GM19468 (cell line): ENCODE results near the gene ARRDC3.
"Not testable (repeated sequence)": the region's sequence is repeated elsewhere in the genome, so short reads cannot be mapped to it uniquely, and the experiment has no call there.

Experiments used
- ATAC-seq: cut with Tn5 transposase; IDR thresholded peaks from one replicate; pipeline ENCODE4 v1.9.1; 2021; ENCODE audit warnings: mild to moderate bottlenecking, moderate library complexity, moderate number of reproducible peaks; ENCODE audit not compliant: unreplicated experiment; ENCODE audit errors: extremely low read depth

The ARRDC3 gene, protein sequence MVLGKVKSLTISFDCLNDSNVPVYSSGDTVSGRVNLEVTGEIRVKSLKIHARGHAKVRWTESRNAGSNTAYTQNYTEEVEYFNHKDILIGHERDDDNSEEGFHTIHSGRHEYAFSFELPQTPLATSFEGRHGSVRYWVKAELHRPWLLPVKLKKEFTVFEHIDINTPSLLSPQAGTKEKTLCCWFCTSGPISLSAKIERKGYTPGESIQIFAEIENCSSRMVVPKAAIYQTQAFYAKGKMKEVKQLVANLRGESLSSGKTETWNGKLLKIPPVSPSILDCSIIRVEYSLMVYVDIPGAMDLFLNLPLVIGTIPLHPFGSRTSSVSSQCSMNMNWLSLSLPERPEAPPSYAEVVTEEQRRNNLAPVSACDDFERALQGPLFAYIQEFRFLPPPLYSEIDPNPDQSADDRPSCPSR

DNA sequence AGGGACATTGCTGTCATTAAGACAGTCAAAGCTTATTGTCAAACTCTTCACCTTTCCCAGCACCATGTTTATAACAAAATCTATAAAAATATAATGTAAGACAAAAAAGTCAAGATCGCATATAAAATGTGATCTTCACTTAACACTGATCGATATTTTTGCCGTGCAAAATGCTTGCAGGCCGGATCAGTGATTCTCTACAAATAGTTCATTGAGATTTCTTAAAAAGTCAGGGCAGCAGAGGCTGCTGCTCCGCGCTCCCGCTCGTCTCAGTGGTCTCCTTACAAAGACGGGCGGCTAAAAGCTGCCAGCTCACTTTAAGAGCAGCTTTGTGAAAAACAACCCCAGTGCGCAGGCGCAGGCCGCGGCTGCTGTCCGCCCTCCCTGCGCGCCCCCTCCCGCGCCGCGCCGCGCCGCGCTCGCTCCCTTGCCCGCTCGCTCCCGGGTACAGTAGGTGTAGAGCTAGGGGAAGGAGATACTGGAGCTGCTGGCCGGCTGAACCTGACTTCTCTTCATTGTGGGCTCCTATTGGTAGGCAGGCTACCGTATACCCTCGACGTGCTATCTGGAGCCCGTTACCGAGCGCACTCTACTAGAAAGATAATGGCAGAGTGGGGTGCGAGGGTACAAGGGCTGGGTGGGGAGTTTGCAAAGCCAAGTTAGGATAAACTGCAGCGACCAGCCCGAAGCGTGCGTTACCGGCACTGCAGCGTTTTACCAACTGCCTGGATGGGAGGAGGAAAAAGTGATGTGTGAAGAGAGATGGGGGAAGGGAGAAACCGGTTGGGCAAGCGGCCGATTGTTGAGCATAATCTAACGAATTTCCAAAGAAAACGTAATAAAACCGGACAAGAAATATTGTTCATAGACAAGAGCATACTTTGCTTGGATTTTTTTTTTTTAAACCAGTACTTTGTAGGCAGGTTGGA lies at the start of gene ARRDC3:
ARRDC3 (minus strand) TSS at position 291 of the 929 bp plus-strand sequence; CDS start at position 66, 225 bp downstream.
- ATAC-seq, result peak; percentile 41

DNA sequence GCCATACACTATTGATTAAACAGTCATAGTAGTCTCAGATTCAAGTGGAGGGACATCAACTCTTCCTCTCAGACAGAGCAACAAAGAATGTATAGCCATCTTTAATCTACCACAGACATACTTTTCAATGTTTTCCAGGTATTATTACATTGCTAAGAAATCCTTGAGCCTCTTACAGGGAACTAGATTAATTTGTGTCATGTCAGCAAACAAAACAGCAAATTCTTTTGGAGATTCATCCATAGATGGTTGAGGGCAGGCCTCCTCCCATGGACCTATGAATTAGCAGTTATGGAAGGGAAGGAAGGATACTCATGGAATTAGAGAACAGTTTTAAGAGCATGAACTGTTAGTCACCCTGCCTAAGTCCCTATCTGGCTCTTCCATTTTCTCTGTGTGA lies 47.8 kb upstream of the ARRDC3 start:
- ATAC-seq, result no peak

DNA sequence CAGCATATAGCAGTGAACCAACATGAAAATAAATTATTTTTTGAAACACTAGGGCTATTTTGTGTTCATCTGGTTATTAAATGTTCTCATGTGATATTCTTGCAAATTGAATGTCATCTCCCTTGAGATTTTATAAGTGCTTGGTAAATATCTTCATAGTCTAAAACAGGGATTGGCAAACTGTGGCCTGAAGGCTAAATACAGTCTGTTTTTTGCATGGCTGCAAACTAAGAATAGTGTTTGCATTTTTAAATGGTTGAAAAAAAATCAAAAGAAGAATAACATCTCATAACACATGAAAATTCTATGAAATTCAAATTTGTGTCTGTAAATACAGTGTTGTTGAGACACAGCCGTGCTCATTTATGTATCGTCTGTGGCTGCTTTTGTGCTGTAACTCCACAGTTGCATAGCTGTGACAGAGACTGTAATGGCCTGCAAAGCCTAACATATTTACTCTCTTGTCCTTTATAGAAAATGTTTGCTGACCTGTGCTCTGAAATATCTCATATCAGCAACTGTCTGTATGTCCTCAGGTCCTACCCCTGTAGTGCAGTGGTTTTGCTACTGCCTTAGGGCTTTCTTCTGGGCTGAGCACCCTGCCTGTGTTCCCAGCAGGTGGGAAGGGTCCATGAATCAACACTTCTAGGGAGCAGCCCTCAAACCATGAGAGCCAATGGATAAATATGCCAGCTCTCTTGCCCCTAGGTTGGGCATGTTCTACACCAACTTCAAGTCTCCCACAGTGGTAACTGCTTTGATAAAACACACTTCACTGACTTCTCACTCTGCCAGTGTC lies 41.7 kb upstream of the ARRDC3 start:
- no peak for ATAC-seq

DNA sequence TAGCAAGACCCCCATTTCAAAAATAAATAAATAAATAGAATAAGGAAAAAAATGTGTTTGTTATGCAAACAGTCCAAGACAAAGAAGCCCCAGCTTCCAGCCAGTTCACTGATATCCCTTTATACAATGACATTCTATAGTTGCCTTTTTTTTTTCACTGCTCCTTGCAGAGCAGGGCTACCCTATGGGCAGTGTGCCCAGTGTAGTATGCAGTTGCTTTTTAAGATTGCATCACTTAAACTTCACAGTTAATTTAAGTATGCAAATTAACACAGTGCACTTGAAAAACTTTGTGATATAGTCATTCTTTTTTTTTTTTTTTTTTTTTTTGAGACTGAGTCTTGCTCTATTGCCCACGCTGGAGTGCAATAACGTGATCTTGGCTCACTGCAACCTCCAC lies 40.8 kb upstream of the ARRDC3 start:
- no peak for ATAC-seq

DNA sequence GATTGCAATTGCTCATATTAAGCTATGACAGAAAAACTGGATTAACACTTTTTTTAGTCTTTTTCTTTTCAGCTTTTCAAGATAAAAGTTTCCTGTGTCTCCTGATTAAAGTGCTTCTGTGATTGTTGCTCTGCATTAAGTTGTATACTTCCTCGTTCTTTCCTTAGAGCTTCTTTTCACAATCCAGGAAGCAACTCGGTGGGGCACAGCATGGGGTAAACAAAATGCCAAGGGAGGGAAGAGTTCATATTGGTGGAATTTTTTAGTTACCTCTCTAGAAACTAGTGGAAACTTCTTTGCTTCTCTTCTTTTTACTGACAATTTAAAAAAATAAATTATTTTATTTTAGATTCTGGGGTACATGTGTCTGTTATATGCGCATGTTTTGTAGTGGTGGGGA lies 37.8 kb upstream of the ARRDC3 start:
- ATAC-seq, result no peak

DNA sequence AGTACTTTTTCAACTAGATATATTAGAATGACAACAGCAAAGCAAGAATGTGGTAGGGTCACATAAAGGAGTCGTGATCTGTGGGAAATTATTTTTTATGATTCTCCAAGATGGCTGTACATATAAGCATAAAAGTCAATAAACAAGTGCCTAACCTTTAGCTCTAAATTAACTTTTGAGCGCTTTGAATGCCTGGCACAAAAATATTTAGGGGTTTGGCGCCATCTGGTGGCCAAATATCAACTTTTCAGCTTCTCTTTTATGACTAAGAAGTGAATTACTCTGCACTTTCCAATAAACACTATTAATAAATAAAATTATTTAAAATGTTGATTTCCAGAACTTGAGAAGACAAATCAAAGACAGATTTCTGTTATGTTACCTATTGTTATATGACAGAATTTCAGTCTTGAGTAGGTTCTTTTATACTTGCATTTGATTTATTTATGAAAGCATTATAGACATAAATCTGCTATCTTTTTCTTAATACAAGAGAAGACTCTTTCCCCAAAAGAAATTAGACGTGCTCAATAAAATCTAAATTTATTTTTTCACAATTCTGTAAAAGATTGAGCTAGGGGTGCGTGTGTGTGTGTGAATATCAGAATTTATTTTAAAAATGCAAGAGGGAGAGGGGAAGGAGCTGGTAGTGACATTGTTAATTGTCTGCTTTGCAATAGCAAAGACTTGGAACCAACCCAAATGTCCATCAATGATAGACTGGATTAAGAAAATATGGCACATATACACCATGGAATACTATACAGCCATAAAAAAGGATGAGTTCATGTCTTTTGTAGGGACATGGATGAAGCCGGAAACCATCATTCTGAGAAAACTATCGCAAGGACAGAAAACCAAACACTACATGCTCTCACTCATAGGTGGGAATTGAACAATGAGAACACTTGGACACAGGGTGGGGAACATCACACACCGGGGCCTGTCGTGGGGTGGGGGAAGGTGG lies 36.7 kb upstream of the ARRDC3 start:
- no peak for ATAC-seq

DNA sequence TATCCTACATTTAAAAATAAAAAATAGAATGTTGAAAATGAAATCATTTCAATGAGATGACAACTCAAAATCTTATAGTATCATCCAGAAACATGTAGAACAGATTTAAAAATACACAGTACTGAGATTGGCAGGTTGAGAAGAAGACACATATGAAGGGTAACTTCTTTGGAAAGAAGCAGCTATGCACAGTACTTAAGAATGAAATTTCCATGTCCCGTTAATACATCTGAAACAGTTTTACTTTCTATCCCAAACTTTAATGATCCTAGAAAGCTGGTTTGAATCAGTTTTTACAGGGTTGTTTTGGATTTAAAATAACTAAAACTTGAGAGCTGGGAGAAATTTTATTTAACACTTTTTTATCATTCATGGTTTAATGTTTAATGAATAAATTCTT lies 36.0 kb upstream of the ARRDC3 start:
- ATAC-seq, result no peak

DNA sequence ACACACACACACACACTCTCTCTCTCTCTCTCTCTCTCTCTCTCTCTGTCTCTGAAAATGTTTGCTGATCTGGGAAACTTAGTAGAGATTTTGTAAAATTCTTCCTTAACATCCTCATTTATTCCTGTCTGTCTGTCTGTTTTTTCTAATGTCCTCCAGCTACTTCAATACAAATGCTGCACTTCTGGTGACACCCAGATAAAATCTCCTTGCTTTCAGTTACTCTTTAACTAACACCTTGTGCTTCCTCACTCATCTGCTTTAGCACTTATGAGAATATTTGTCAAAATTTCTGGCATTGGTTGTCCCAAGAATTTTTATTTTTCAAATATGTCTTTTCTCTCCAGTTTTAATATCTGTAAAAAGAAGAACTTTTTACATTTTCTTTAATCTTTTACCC lies 35.0 kb upstream of the ARRDC3 start:
- ATAC-seq, result no peak

DNA sequence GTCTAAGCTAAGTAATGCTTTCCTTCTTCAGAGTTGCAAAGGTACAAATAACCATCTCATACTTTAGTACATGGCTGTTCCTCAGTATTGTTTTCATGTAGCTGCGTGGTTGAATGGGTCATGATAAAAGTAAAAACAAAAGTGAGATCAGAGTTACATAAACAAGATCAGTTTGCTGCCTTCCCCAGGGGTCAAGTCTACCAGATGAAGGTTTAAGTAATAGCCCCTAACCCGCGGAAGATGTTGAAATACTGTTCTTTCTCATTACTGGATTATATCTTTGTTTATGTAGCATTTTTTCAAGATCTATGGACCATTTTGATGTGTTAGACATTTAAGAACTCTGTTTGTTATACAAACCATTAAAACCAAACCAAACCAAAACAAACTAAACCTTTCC lies 34.1 kb upstream of the ARRDC3 start:
- ATAC-seq, result no peak

DNA sequence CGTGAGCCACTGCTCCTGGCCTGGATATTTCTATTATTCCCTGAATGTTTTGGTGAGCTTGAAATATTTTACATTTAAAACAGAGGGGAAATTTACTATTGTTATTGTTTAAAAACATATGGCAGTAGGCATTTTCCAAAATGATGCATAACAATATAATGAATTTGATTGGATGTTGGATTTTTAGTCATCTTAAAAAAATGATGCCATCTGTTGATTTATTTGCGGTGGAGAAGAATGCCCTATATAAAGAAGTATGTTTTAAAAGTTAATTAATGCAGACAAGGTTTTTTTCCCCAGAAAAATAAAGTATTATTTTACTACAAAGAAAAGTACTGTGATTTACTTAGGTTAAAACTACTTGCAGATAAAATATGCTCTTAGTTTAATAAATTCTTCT lies 33.4 kb upstream of the ARRDC3 start:
- no peak for ATAC-seq

DNA sequence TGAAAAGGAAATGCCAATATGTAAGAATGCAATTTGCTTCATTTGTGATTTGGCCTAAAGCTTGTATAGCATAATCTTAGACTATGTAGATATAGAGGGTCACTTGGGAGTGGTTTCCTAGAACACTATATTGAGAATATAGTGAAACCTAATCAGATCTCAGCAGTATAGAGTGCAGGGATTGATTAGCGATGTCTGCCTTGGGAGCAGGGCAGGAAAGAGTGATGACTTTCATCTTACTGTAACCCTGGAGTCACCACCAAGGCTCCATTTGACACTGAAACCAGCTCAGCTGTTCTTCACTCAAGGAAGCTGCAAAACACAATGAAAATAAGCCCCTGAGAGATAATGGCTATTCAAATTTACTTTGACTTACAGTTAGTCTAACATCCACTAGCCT lies 26.2 kb upstream of the ARRDC3 start:
- no peak for ATAC-seq

DNA sequence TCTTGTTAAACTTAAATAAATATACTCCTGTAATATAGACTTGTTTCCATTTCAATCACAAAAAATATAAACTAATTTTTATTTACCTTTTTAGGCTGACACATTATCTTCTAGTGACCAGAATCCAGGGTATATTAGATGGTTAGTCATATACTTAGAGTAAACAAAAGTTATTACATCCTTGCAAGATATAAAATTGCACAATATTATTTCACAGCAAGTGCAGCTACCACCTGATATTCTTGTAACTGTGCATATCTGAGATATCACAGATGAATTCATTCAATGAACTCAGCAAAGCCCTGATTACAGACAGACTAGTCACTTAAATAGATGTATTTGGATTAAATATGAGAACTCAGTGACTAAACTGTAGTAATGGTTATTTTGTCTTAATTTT lies 25.6 kb upstream of the ARRDC3 start:
- no peak for ATAC-seq

DNA sequence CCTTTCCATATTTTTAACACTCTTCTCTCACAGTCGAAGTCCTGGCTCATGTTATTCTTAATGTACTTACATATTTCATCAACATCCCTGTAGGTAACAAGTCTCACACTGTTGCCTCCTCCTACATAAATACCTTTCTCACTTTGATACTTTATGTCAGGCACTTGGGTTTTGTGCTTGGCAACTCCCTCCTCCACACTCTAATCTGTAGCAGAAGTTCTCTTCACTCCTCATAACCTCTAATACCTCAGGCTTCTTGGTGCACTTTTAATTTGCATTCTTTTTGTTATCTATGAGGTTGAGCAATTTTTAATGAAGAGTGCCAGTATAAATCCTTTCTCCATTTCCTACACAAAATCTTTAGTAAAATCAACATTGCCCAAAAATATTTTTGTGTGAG lies 24.1 kb upstream of the ARRDC3 start:
- no peak for ATAC-seq

DNA sequence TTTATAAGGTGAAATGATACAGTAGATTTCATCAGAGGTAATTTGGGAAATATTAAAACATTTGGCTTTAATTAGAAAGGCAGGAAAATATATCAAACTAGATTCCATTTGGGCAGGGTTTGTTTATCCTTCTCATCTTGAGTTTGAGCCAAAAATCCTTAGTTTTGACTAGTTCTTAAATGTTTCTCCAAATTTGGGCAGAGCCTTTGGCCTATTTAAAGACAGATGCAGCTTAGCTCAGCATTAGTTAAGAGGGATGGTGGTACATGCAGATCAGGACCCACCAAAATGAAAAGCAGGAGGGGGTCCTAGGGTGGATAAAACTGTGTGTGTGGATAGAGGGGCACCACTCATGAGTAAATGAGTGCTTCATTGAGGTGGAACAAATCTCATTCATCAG lies 20.3 kb upstream of the ARRDC3 start:
- no peak for ATAC-seq

DNA sequence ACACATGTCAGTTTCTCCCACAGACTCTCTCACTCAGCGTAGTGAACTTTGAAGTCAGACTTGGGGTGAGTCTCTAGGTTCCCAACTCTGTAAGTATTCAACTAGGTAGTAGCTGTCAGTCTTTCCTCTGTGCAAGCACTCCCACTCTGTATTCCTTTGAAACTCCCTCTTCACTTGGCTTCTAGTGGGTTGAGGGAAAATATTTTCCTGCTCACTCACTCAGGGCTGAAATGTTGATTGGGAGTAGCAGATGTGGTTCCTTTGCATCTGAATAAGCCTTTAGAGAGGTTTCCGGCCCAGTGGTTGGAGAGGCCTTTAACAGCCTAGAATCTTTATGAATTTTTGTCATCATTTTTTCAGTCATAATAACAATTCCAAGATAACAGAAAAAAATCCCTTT lies 18.1 kb upstream of the ARRDC3 start:
- no peak for ATAC-seq

DNA sequence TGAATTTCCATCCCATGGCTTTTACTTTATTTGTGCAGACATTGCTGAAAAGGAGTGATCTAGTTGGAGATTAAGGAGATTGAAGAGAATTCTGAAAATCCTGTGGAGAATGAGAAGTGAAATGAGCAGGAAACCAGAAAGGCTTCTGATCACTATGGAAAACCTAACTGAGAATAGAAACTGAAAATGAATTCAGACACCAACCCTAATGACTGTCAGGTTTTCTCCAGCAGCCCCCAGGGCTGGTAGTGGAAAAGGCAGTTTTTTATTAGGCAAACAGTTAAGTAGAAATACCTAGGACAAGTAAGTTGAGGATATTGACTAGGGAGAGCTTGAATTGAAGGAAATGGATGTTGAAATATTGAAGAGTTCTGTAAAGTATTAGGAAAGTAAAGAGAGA lies 14.7 kb upstream of the ARRDC3 start:
- no peak for ATAC-seq

DNA sequence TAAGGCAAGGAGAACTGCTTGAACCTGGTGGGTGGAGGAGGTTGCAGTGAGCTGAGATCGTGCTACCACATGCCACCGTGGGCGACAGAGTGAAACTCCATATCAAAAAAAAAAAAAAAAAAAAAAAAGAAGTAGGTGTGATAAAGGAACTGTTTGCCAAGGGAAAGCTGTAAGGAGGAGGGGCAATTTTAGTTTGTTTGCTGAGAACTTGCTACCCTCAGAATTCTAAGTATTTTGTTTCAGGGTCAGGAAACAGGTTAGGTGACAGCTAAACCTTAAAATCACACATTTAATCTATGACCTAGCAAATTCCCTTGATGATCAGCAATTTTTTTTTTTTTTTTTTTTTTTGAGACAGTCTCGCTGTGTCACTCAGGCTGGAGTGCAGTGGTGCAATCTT lies 7.2 kb upstream of the ARRDC3 start:
- no peak for ATAC-seq

DNA sequence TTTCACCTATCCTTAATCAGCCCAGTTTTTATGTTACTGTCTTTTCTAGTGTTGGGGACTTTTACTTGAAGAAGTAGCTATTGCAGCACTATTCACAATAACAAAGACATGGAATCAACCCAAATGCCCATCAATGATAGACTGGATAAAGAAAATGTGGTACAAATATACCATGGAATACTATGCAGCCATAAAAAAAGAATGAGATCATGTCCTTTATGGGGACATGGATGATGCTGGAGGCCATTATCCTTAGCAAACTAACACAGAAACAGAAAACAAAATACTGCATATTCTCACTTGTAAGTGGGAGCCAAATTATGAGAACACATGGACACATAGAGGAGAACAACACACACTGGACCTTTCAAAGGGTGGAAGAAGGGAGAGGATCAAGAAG lies 6.4 kb upstream of the ARRDC3 start:
- not testable (repeated sequence) for ATAC-seq

DNA sequence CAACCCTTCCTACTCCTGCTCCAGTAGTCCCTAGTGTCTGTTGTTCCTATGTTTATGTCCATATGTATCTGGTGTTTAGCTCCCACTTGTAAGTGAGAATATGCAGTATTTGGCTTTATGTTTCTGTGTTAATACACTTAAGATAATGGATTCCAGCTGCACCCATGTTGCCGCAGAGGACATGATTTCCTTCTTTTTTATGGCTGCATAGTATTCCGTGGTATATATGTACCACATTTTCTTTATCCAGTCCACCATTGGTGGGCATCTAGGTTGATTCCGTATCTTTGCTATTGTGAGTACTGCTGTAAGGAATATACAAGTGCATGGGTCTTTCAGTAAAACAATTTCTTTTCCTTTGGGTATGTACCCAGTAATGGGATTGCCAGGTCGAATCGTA lies 5.2 kb upstream of the ARRDC3 start:
- ATAC-seq, result no peak
